HG02885 (cell line): ENCODE results near the gene PSD.

Experiments used
- ATAC-seq: cut with Tn5 transposase; IDR thresholded peaks from one replicate; pipeline ENCODE4 v1.9.1; 2021; ENCODE audit warnings: mild to moderate bottlenecking; ENCODE audit not compliant: unreplicated experiment, poor library complexity

Gene PSD

DNA sequence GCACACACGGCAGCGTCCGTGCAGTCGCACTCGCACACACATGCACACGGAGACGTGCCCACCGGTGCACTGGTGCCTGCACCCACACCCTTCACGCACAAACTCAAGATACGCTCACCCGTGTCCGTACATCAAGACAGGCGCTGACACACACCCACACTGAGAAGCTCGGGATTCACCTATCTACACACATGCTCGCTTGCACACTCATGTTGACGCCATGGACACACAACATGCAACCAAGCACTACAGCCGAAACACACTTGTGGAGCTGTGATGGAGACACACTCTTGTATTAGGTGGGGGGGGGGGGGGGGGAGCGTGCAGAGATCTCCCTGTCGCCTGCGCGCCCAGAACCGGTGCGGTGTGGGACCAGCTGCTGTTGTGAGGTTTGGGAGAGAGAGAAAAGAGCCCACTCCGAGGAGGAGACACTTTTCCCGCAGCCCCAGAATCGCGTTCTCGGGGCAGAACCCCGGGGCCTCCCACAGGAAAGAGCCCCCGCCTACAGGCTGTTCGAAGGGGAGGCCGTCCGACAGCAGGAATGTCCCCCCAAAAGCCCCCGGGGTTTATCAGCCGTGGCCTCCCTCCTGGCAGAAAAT, 23.7 kb downstream of the PSD start:
- ATAC-seq: no peak

DNA sequence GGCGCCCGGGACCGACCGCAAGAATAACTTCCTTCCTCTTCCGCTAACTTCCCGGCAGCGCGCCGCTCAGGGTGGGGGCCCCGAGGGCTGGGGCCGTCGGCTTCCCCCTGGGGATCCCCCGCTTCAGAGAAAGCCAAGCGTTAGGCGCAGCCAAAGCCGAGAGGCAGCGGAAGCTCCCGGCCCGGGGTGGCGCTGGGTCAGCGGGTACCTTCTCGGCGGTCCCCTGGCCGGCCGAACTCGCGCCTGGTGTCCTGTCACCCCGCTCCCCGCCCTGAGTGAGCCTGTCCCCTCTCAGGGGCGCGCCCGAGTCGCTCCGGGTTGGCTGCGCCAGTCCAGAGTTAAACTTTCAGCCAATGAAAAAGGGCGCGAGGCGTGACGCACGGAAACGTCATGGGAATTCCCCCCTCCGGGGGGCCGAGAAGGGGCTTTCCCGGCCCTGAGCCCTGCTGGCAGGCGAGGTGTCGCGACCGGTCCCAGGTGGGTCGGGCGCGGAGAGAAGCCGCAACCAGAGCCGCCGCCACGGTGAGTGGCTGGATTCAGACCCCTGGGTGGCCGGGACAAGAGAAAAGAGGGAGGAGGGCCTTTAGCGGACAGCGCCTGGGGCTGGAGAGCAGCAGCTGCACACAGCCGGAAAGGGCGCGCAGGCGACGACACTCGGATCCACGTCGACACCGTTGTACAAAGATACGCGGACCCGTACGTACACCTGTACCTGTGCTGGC, 24.3 kb downstream of the PSD start:
- ATAC-seq: peak; percentile 87

DNA sequence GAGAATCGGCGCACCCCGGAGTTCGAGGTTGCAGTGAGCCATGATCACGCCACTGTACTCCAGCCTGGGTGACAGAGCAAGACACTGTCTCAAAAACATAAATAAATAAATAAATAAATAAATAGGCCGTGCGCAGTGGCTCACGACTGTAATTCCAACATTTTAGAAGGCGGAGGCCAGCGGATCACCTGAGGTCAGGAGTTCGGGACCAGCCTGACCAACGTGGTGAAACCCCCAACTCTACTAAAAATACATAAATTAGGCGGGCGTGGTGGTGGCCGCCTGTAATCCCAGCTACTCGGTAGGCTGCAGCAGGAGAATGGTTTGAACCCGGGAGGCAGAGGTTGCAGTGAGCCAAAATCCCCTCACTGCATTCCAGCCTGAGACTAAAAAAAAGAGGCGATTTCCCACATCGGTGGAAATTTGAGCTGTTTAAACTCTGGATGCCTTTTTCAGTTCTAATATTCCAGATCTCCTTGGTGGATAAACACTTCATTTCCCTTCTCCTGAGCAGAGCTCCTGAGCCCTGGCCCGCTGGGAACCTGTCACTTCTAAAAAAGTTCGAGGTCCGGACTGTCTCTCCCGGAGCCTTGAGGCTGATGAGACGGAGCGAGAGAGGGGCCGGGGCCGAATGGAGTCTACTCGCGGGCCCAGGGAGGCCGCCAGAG, 25.0 kb downstream of the PSD start:
- ATAC-seq: no peak

DNA sequence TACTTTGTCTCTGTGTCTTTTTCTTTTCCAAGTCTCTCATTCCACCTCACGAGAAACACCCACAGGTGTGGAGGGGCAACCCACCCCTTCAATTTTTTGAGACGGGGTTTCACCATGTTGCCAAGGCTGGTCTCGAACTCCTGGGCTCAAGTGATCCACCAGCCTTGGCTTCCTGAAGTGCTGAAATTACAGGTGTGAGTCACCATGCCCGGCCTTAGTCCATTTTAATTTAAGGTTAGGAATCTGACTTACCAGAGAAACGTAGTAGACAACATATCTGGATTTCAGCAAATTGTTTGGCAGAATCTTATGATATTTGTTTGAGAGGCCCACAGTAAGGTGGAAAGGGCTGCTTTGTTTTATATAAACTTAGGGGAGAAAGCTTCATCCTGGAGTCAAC, 26.3 kb downstream of the PSD start:
- ATAC-seq: no peak

DNA sequence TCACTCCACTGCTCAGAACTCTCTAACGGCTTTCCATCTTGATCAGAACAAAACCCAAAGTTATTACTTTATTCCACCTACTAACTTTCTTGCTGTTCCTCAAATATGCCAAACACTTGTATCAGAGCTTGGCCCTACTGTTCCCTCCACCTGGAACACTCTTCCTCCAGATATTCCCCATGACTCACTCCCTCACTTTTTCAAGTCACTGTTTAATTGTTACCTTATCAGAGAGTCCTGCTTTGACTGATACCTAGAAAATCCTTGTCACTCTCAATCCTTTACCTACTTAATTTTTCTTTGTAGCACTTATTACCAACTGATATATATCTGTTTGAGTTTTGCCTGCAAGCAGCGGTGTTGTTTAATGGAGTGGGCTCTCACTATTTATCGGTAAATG, 28.7 kb downstream of the PSD start:
- ATAC-seq: no peak

DNA sequence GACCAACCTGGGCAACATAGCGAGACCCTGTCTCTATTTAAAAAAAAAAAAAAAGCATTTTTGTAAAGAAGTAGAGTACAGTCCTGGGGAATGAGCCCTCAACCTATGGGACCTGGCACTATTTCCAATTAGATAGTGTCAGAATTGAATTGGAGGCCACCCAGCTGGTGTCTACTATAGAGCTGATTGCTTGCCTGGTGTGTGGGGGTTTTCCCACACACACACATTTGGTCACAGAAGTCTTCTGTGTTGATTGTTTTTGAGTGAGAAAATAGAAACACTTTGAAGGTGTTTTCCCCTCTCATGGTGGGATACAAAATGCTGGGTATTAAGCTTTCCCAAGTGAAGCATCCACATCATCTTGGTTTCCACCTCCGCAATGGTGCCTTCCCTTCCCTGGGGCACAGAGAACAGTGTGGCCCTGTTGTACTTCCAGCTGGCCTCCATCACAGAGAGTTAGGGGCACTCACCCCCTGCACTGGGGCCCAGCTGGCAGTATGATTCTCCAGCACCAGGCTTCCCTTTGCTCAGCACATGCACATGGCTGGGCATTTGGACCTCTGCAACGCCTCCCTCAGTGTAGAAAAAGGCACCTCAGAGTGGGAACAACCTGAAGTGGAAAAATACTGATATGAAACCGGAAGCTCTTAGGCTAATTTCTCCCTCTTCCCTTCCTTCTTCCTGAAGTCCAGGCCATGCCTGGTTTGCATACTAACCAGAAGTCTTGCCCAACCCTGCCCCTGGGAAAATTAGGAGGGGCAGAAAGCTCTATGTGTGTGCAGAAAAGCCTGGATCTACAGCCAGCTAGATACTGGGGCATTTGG, 33.8 kb downstream of the PSD start:
- ATAC-seq: no peak

DNA sequence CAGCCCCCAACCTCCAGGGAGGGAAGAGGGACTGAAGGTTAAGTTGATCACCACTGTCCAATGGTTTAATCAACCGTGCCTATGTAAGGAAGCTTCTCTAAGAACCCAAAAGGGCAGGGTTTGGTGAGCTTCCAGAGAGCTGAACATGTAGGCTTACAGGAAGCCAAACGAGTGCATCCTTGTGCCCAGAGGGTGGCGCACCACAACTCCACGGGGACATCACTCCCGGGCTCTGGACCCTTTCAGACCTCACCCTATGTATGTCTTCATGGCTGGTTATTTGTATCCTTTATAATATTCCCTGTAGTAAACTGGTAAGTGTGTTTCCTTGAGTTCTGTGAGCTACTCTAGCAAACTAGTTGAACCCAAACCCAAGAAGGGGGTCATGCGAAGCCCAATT, 34.5 kb downstream of the PSD start:
- ATAC-seq: no peak

DNA sequence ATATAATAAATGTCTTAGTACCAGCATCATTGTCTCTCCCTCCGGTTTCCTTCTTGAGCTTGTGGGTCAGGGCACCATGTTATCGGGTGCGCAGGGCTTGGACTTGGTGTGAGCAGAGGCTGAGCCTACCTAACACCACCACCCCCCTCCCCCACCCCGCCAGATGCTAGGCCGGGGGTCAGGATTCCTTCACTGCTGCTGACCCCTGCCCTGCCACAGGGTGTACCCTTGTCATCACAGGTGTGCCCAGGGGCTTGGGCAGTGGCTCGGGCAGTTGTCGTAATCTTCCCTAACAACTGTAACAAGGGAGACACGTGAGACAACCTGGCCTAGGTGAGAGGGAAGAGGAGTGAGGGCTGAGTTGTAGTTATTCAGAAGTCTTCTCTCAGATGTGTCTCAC, 35.7 kb downstream of the PSD start:
- no peak for ATAC-seq

DNA sequence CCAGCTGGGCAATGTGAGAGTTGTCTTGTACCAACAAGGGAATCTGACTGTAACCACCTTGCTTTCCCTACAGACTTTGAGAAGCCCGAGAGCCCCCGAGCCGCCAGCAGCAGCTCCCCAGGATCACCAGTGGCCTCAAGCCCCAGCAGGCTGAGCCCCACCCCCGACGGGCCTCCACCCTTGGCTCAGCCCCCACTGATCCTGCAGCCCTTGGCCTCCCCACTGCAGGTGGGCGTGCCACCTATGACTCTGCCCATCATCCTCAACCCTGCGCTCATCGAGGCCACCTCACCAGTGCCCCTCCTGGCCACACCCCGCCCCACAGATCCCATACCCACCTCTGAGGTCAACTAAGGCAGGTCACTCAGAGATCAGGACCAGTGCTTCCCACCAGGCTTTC, 36.6 kb downstream of the PSD start:
- no peak for ATAC-seq

DNA sequence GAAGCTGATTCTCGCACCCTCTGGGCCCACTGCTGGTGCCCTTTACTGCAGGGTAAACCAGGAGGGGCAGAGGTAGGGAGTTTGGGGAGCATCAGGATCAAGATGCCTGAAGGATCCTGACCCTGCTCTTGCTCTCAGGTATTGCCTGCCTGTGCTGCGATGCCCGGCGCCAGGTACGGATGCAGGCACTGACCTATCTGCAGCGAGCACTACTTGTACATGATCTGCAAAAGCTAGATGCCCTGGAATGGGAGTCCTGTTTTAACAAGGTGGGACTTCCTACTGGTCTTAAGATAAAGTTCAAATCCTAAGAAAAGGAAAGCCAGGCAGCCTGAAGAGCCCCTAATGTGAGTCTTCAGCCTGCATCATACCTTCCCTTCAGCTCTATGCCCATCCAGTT, 39.2 kb downstream of the PSD start:
- no peak for ATAC-seq

DNA sequence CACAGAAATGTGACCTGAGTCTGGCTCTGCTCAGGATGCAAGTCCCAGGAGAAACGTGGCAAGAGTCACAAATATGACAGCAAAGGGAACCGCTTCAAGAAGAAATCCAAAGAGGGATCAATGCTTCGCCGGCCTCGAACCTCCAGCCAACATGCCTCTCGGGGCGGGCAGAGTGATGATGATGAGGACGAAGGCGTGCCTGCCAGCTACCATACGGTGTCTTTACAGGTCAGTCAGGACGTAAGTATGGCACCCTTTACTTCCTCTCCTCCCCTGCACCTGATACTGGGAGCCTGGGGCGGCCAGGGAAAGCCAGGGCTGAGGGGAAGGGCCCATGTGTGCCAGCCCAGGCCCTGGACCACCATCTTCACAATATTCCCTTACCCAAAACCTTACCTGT, 41.7 kb downstream of the PSD start:
- no peak for ATAC-seq

DNA sequence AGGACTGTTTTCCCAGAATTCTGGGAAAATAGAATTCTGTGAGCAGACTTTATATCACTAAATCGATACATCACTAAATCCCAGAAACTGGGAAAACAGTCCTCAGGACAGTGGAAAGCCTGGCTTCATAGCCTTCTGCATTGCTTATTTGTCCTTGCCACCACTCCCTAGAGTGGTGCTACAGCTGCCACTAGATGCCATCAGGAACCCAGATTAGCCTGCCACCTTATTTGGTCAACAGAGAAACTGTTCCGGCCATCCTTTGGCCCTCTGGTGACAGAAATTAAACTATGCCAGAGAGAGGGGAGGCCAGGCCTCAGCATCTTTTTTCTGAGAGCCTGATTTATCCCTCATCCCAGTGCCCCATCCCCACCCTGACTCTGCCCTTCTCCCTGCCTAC, 42.7 kb downstream of the PSD start:
- no peak for ATAC-seq

DNA sequence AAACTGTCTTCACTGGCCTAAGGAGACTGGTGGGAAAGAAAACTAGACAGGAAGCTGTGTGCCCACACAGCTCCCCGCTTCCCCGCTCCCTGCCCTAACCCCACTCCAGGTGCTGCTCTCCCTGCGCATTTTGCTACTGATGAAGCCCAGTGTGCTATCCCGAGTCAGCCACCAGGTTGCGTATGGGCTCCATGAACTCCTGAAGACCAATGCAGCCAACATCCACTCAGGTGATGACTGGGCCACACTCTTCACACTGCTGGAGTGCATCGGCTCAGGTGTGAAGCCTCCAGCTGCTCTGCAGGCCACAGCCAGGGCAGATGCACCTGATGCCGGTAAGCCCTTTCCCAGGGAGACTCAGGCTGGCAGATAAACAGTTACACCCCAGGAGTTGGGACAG, 43.3 kb downstream of the PSD start:
- ATAC-seq: no peak

DNA sequence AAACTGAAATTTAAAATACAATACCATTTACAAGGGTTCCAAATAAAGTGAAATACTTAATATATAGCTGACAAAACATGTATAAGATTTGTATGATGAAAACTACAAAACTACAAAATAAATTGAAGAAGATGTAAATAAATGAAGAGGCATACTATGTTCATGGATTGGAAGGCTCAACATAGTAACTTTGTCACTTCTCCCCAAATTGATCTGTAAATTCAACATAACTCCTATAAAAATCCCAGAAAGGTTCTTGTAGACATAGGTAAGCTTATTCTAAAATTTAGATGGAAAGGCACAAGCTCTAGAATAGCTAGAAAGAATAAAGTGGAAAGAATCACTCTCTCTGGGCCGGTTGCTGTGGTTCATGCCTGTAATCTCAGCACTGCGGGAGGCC, 47.3 kb downstream of the PSD start:
- ATAC-seq: no peak

DNA sequence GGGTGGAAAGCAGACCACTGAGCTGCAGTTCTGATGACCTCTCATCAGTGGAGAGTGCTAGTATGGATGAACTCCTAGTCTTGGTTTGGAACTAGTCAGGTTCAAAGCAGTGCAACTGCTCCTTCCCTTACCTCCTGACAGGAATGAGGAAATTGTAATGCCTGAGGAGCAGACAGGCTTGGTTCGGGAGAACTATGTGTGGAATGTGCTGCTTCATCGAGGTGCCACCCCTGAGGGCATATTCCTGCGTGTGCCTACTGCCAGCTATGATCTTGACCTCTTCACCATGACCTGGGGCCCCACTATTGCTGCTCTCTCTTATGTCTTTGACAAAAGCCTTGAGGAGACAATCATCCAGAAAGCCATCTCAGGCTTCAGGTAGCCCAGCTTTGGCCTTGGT, 50.5 kb downstream of the PSD start:
- no peak for ATAC-seq

DNA sequence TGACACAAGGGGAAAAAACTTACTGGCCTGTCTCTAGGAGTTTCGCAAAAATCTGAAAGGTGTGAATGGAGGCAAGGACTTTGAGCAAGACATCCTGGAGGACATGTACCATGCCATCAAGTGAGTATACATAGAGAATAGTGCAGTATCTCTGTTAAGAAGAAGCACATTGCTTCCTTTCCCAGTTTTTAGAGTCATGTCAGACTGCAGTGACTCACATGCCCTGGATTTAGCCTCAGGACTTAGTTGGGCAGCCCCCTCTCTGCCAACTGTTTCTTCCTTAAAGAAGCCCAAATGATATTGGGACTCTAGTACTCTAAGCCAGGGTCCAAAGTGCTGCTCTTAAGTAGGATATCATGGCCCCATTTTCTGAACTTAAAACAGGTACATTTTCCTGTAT, 51.1 kb downstream of the PSD start:
- ATAC-seq: no peak

DNA sequence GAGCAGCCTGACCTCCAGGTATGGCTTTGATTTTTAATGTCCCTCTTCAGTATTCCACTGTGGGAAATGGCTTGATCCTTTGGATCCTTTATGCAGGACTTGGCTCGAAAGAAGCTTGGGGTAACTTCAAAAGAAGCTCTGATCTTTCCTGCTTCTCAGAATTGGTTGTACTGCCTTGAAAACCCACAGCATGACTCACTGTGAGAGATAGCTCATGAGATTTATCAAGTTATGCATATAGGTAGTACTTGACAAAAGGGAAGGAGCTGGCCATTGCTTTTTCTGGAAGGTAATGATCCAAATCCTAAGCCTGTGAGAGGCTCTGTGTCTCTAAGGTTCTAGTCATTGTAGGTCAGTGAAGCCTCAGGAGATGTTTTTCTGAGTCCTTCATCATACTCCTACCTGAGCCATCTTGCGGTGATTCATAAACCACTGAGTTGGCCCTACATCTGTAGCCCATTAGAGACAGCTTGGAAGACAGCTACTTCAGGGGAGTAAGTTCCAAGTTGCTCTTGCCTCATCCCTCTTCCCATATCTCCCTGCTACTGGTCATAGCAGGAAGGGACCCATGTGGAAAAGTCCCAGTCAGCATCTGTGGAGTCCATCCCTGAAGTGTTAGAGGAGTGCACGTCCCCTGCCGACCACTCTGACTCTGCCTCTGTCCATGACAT, 59.7 kb downstream of the PSD start:
- no peak for ATAC-seq

DNA sequence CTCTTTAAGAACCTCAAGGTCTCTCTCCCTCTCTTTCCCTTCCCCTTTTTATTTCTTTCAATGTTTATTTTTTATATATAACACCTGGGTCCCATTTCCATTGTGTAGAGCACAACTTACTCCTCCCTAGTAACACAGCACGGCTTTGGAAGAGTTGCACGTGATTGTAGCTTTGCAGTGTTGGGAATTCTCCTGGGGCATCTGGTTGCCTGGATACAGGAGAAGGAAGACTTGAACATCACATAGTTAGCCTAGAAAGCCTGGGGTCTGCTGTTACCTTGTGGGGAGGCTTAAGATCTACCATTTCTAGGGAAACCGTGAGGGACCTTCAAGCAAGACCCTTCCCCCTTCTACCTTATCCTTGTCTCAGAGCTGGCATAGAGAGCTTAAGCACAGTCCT, 64.1 kb downstream of the PSD start:
- ATAC-seq: no peak
